ENCODE measurements around the gene ARHGAP40. TPM values are rescaled to one million over a fixed set of nuclear protein-coding genes. Genes with fewer than 3 reads are reported as not detected.

Gene ARHGAP40
- total and polyA plus RNA-seq, 2 of the 13 experiments (the other 11 are each of a cell fraction or from before 2014, with no cell fraction given) = 0.75 to 2.1 TPM

DNA sequence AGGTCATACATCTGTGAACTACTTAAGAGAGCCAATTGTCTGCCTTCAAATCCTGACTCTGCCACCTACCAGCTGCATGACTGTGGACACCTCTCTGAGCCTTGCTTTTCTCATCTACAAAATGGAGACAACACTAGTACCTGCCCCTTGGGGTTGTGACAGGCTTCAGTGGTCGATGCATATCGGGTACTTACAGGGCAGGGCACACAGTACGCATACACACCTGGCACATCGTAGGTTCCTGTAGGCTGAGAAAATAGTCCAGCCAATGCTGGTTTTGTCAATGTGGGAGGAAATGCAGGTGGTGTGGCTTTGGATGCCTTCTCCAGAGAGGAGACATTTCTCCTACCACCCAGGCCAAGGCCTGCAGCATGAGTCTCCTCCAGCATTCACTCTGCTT is 18.3 kb upstream of the ARHGAP40 start:
- H3K4me3 ChIP-seq (replicated peaks in 1 of 3; ENCODE audit: insufficient read depth in 1 of 3, low read depth in 2 of 3, low read length in 3 of 3) = no peak overlapping the region
- peaks cover 59% of the 10 kb centered on the region for H3K4me1 ChIP-seq (ENCODE audit: insufficient read depth, low read length)
- no peak for FAIRE-seq
- no peaks in the 10 kb centered on the region for H3K79me2 ChIP-seq (ENCODE audit: insufficient read depth, low read length)
- no TSS peak for BruUV-seq (replicated peaks)
- H4K20me1 ChIP-seq (ENCODE audit: insufficient read depth, low read length) = no peaks in the 10 kb centered on the region
- in situ Hi-C loops (cut with HindIII; ENCODE audit: extremely low pct_ligation_motif_present, low pct_unique_long_range_greater_than_20kb) (no loop called here), intact Hi-C loops (cut with micrococcal nuclease; ENCODE audit: unreplicated experiment) (no loop called here)
- H3K9me3 ChIP-seq (ENCODE audit: low read length) = no peaks in the 10 kb centered on the region
- H3K27me3 ChIP-seq (ENCODE audit: control insufficient read depth in 1 of 2, insufficient read depth in 2 of 2, low read length in 2 of 2) = no peaks in the 10 kb centered on the region
- ChIA-PET CTCF (ENCODE audit: low intra/inter-chr PET ratio, low total read pairs) (no interaction called here), POLR2A (no interaction called here)
- TF ChIP-seq ZNF530 (CRISPR knock-in tag; IDR thresholded peaks at IDR 0.05; ENCODE audit: low read depth) (no peak), ZNF629 (CRISPR knock-in tag; conservative IDR thresholded peaks at IDR 0.05) (0 out of 2 replicates have a peak, but pooled peaks have one; percentile 24), FOXJ3 (CRISPR knock-in tag; IDR thresholded peaks at IDR 0.05; ENCODE audit: borderline replicate concordance) (no peak), SRY (CRISPR knock-in tag; IDR thresholded peaks at IDR 0.05) (no peak), SP1 (IDR thresholded peaks at IDR 0.05) (no peak), SP1 (CRISPR knock-in tag; IDR thresholded peaks at IDR 0.05) (no peak), HMGA1 (CRISPR knock-in tag; conservative IDR thresholded peaks at IDR 0.05) (no peak)
- TF ChIP-seq, protein P1, sequence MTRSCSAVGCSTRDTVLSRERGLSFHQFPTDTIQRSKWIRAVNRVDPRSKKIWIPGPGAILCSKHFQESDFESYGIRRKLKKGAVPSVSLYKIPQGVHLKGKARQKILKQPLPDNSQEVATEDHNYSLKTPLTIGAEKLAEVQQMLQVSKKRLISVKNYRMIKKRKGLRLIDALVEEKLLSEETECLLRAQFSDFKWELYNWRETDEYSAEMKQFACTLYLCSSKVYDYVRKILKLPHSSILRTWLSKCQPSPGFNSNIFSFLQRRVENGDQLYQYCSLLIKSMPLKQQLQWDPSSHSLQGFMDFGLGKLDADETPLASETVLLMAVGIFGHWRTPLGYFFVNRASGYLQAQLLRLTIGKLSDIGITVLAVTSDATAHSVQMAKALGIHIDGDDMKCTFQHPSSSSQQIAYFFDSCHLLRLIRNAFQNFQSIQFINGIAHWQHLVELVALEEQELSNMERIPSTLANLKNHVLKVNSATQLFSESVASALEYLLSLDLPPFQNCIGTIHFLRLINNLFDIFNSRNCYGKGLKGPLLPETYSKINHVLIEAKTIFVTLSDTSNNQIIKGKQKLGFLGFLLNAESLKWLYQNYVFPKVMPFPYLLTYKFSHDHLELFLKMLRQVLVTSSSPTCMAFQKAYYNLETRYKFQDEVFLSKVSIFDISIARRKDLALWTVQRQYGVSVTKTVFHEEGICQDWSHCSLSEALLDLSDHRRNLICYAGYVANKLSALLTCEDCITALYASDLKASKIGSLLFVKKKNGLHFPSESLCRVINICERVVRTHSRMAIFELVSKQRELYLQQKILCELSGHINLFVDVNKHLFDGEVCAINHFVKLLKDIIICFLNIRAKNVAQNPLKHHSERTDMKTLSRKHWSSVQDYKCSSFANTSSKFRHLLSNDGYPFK (CRISPR knock-in tag; IDR thresholded peaks at IDR 0.05; ENCODE audit: borderline replicate concordance) = peak; percentile 35; the same call in 1 of the 2 replicates
- no peak overlapping the region for H3K27ac ChIP-seq (ENCODE audit: extremely low read length, insufficient read depth, low read length)
- no peak for DNase-seq (ENCODE audit: low spot score)
- ATAC-seq = no peak
- H3K36me3 ChIP-seq (replicated peaks in 1 of 2; ENCODE audit: control insufficient read depth in 1 of 2, insufficient read depth in 2 of 2, low read length in 2 of 2) = no peaks in the 10 kb centered on the region
- H3K4me2 ChIP-seq (ENCODE audit: low read depth, low read length) = no peak overlapping the region
- no peak overlapping the region for H2AFZ ChIP-seq (ENCODE audit: low read length)
- H3K9ac ChIP-seq (ENCODE audit: insufficient read depth, low read depth, low read length) = no peak overlapping the region
- WGBS (ENCODE audit: low lambda C conversion rate) = 92% methylated on average over 4 of the region's 4 CpGs
